SK-N-SH treated with all-trans-retinoic acid at 6 μM for 48 hours (cell line): ENCODE data around the gene TLE4.

Source experiments
- ARNTL ChIP-seq: fragments of 450-650 bp; formaldehyde crosslinking; IDR thresholded peaks from 2 replicates; pipeline ENCODE4 v1.5.0; 2020; ENCODE audit warnings: low read depth, mild to moderate bottlenecking, moderate library complexity, borderline replicate concordance
- ESRRG ChIP-seq: fragments of 250-450 bp; sonication (Bioruptor Pico); IDR thresholded peaks from 2 replicates; pipeline ENCODE4 v1.6.1; 2021; ENCODE audit warnings: mild to moderate bottlenecking
- ISL1 ChIP-seq: fragments of 250-450 bp; sonication (Bioruptor Pico); IDR thresholded peaks from 2 replicates; pipeline ENCODE4 v2.1.2; 2022; ENCODE audit warnings: mild to moderate bottlenecking, moderate library complexity
- PATZ1 ChIP-seq: fragments of 250-450 bp; sonication (Bioruptor Pico); IDR thresholded peaks from 2 replicates; pipeline ENCODE4 v1.8.0; 2020; ENCODE audit warnings: mild to moderate bottlenecking, moderate library complexity, borderline replicate concordance
- PPARA ChIP-seq: fragments of 250-450 bp; sonication (Bioruptor Pico); IDR thresholded peaks from 2 replicates; pipeline ENCODE4 v1.5.0; 2020; ENCODE audit warnings: mild to moderate bottlenecking, borderline replicate concordance
- RARB ChIP-seq: fragments of 250-450 bp; sonication (Bioruptor Pico); IDR thresholded peaks from 2 replicates; pipeline ENCODE4 v1.8.0; 2021; ENCODE audit warnings: mild to moderate bottlenecking, moderate library complexity
- TOX ChIP-seq: fragments of 250-450 bp; sonication (Bioruptor Pico); IDR thresholded peaks from 2 replicates; pipeline ENCODE4 v1.8.0; 2021; ENCODE audit warnings: mild to moderate bottlenecking, moderate library complexity, borderline replicate concordance
- ZFP3 ChIP-seq: fragments of 250-450 bp; sonication (Bioruptor Pico); IDR thresholded peaks from 2 replicates; pipeline ENCODE4 v1.5.0; 2020; ENCODE audit warnings: mild to moderate bottlenecking, moderate library complexity
- ZFP30 ChIP-seq: fragments of 450-650 bp; formaldehyde crosslinking; IDR thresholded peaks from 2 replicates; pipeline ENCODE4 v1.5.0; 2022; ENCODE audit warnings: mild to moderate bottlenecking, moderate library complexity
- ZNF565 ChIP-seq: fragments of 450-650 bp; formaldehyde crosslinking; conservative IDR thresholded peaks from 2 replicates; pipeline ENCODE4 v1.5.0; 2020; ENCODE audit warnings: low read depth, mild to moderate bottlenecking, moderate library complexity
- ZNF70 ChIP-seq: fragments of 450-650 bp; formaldehyde crosslinking; IDR thresholded peaks from 2 replicates; pipeline ENCODE4 v1.5.0; 2020; ENCODE audit warnings: mild to moderate bottlenecking, moderate library complexity
- ZNF8 ChIP-seq: fragments of 450-650 bp; formaldehyde crosslinking; IDR thresholded peaks from 2 replicates; pipeline ENCODE4 v1.5.0; 2020; ENCODE audit warnings: mild to moderate bottlenecking, moderate library complexity
- TF ChIP-seq, protein P1 (sequence below): fragments of 250-450 bp; sonication (Bioruptor Pico); IDR thresholded peaks from 2 replicates; pipeline ENCODE4 v1.8.0; 2021; ENCODE audit warnings: low read depth, mild to moderate bottlenecking, moderate library complexity, borderline replicate concordance
- TF ChIP-seq, protein P2 (sequence below): fragments of 250-450 bp; sonication (Bioruptor Pico); IDR thresholded peaks from 2 replicates; pipeline ENCODE4 v1.5.1; 2020; ENCODE audit warnings: low read depth, mild to moderate bottlenecking, moderate library complexity

DNA sequence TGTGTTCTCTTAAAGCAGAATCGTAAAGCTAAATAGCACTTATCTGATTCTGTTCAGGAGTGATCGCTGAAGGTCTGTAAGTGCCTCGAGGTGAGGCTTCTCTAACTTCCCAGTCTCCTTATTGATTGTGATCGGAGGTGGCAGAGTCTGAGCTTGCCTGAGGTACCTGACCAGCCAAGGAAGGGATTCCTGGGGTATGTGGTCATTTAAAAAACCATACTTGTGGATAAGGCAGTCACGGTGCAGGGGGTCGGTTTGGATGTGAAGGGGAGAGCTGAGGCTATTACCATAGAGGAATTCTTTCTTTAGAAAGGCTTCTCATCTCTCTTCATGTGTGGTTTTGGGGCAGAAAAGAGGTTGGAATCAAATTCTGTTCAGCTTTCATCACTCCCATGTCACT lies 193.7 kb downstream of the TLE4 start:
- TF ChIP-seq ZNF565 (CRISPR knock-in tag), result no peak
- no peak for TF ChIP-seq PPARA
- TF ChIP-seq, protein P1, sequence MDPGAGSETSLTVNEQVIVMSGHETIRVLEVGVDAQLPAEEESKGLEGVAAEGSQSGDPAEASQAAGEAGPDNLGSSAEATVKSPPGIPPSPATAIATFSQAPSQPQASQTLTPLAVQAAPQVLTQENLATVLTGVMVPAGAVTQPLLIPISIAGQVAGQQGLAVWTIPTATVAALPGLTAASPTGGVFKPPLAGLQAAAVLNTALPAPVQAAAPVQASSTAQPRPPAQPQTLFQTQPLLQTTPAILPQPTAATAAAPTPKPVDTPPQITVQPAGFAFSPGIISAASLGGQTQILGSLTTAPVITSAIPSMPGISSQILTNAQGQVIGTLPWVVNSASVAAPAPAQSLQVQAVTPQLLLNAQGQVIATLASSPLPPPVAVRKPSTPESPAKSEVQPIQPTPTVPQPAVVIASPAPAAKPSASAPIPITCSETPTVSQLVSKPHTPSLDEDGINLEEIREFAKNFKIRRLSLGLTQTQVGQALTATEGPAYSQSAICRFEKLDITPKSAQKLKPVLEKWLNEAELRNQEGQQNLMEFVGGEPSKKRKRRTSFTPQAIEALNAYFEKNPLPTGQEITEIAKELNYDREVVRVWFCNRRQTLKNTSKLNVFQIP, result no peak
- no peak for TF ChIP-seq ESRRG (CRISPR knock-in tag)
- TF ChIP-seq RARB (CRISPR knock-in tag), result no peak
- TF ChIP-seq ZFP3 (CRISPR knock-in tag), result no peak
- TF ChIP-seq, protein P2, sequence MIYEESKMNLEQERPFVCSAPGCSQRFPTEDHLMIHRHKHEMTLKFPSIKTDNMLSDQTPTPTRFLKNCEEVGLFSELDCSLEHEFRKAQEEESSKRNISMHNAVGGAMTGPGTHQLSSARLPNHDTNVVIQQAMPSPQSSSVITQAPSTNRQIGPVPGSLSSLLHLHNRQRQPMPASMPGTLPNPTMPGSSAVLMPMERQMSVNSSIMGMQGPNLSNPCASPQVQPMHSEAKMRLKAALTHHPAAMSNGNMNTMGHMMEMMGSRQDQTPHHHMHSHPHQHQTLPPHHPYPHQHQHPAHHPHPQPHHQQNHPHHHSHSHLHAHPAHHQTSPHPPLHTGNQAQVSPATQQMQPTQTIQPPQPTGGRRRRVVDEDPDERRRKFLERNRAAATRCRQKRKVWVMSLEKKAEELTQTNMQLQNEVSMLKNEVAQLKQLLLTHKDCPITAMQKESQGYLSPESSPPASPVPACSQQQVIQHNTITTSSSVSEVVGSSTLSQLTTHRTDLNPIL (CRISPR knock-in tag), result no peak
- TF ChIP-seq PATZ1 (CRISPR knock-in tag), result no peak
- no peak for TF ChIP-seq ZFP30 (CRISPR knock-in tag)
- TF ChIP-seq ARNTL (CRISPR knock-in tag), result no peak
- no peak for TF ChIP-seq TOX (CRISPR knock-in tag)
- no peak for TF ChIP-seq ZNF8 (CRISPR knock-in tag)
- no peak for TF ChIP-seq ISL1
- no peak for TF ChIP-seq ZNF70 (CRISPR knock-in tag)
